ENCODE data around the gene ALDH6A1. TPM values are rescaled to one million over a fixed set of nuclear protein-coding genes. Genes with fewer than 3 reads are reported as not detected.

ALDH6A1 gene
- total RNA-seq, 1 experiment from 2014 or later = 11.0 TPM

GRCh38 chr14:74080820-74081460, 3.3 kb downstream of the ALDH6A1 start:
- intact Hi-C loops (cut with micrococcal nuclease; ENCODE audit: unreplicated experiment) = no loop called here
- no peak for TF ChIP-seq EZH2 (IDR thresholded peaks at IDR 0.05; ENCODE audit: borderline replicate concordance, low read depth, low read length, poor library complexity, severe bottlenecking)
- TF ChIP-seq CTCF (conservative IDR thresholded peaks at IDR 0.05; ENCODE audit: low read depth, low read length) = no peak
- H3K4me1 ChIP-seq (ENCODE audit: insufficient read depth, low read length, poor library complexity, severe bottlenecking) = peaks cover 6% of the 10 kb centered on the region
- no peaks in the 10 kb centered on the region for H3K27me3 ChIP-seq (replicated peaks; ENCODE audit: insufficient read depth, low read depth, low read length, poor library complexity)
- no TSS peak for BruUV-seq (replicated peaks)
- H3K4me3 ChIP-seq (ENCODE audit: low read depth, low read length, poor library complexity, severe bottlenecking) = no peak overlapping the region
- H3K36me3 ChIP-seq (ENCODE audit: insufficient read depth, low read length, poor library complexity, severe bottlenecking) = no peaks in the 10 kb centered on the region
- CTCF ChIA-PET = no interaction called here
- POLR2A ChIA-PET (ENCODE audit: low non-redundant PET) = no interaction called here
- H3K27ac ChIP-seq (ENCODE audit: low read depth, low read length, poor library complexity, severe bottlenecking) = no peak overlapping the region
- no peak for DNase-seq (ENCODE audit: low spot score)
- H3K9me3 ChIP-seq (ENCODE audit: low read depth, low read length, poor library complexity, severe bottlenecking) = no peaks in the 10 kb centered on the region

GRCh38 chr14:74077401-74077800, 6.9 kb downstream of the ALDH6A1 start:
- no peak for DNase-seq (ENCODE audit: low spot score)
- CTCF ChIA-PET = interaction anchor here (0.6 kb wide), 1 partner anchor 430 kb away, joined by 3 read pairs; no protein-coding TSS in a partner anchor
- Histone ChIP-seq H3K27me3 (replicated peaks; ENCODE audit: insufficient read depth, low read depth, low read length, poor library complexity) (no peaks in the 10 kb centered on the region), H3K27ac (ENCODE audit: low read depth, low read length, poor library complexity, severe bottlenecking) (no peak overlapping the region), H3K36me3 (ENCODE audit: insufficient read depth, low read length, poor library complexity, severe bottlenecking) (no peaks in the 10 kb centered on the region), H3K9me3 (ENCODE audit: low read depth, low read length, poor library complexity, severe bottlenecking) (no peaks in the 10 kb centered on the region), H3K4me3 (ENCODE audit: low read depth, low read length, poor library complexity, severe bottlenecking) (no peak overlapping the region), H3K4me1 (ENCODE audit: insufficient read depth, low read length, poor library complexity, severe bottlenecking) (no peaks in the 10 kb centered on the region)
- BruUV-seq (replicated peaks) = no TSS peak
- intact Hi-C loops (cut with micrococcal nuclease; ENCODE audit: unreplicated experiment) = no loop called here
- POLR2A ChIA-PET (ENCODE audit: low non-redundant PET) = no interaction called here
- TF ChIP-seq EZH2 (IDR thresholded peaks at IDR 0.05; ENCODE audit: borderline replicate concordance, low read depth, low read length, poor library complexity, severe bottlenecking) = no peak
- no peak for TF ChIP-seq CTCF (conservative IDR thresholded peaks at IDR 0.05; ENCODE audit: low read depth, low read length)

GRCh38 chr14:74065746-74066575, 18.3 kb downstream of the ALDH6A1 start:
- Histone ChIP-seq H3K27ac (ENCODE audit: low read depth, low read length, poor library complexity, severe bottlenecking) (no peak overlapping the region), H3K9me3 (ENCODE audit: low read depth, low read length, poor library complexity, severe bottlenecking) (no peaks in the 10 kb centered on the region), H3K36me3 (ENCODE audit: insufficient read depth, low read length, poor library complexity, severe bottlenecking) (no peaks in the 10 kb centered on the region), H3K27me3 (replicated peaks; ENCODE audit: insufficient read depth, low read depth, low read length, poor library complexity) (no peaks in the 10 kb centered on the region), H3K4me1 (ENCODE audit: insufficient read depth, low read length, poor library complexity, severe bottlenecking) (no peaks in the 10 kb centered on the region), H3K4me3 (ENCODE audit: low read depth, low read length, poor library complexity, severe bottlenecking) (no peak overlapping the region)
- ChIA-PET POLR2A (ENCODE audit: low non-redundant PET) (no interaction called here), CTCF (no interaction called here)
- no TSS peak for BruUV-seq (replicated peaks)
- intact Hi-C loops (cut with micrococcal nuclease; ENCODE audit: unreplicated experiment) = no loop called here
- TF ChIP-seq CTCF (conservative IDR thresholded peaks at IDR 0.05; ENCODE audit: low read depth, low read length) = no peak
- TF ChIP-seq EZH2 (IDR thresholded peaks at IDR 0.05; ENCODE audit: borderline replicate concordance, low read depth, low read length, poor library complexity, severe bottlenecking) = no peak
- no peak for DNase-seq (ENCODE audit: low spot score)
